GM10847 (cell line): Measurements from ENCODE around the gene PDX1.

Experiments used
- POLR2A ChIP-seq: IDR thresholded peaks from 2 replicates; pipeline ENCODE4 v1.6.1; 2011; ENCODE audit not compliant: insufficient read length; ENCODE audit errors: extremely low read depth

The PDX1 gene

DNA sequence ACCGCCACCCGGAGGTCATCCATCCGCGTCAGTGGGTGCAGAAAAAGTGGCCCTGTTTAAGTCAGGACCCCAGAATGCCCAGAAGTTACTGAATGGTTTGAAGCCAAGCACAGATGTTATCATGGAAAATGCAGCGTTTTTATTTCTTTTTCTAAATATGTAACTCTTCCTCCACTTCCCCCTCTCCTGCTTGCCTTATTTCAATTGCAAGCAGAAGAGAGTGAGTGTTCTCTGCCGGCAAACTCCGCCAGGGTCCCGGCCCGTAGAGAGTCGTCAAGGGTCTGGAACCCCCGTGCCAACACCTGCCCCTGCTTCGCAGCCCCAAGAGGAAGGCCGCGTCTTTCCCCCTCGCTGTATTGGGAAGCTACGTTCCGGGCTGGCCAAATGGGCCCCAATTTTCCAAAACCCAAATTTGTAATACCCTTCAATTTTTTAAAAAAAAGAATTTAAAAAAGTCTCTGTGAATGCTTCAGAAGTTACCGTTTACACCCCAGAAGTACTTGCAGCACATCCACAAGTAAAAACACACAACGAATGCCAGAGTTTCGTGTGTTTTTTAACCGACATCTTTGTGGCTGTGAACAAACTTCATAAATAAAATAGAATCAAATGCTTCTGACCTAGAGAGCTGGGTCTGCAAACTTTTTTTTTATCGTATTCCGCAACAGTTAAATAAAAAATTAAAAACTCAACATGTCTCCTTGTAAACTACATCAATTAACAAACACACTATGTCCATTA lies 712 bp upstream of the PDX1 start:
- TF ChIP-seq POLR2A: no peak

DNA sequence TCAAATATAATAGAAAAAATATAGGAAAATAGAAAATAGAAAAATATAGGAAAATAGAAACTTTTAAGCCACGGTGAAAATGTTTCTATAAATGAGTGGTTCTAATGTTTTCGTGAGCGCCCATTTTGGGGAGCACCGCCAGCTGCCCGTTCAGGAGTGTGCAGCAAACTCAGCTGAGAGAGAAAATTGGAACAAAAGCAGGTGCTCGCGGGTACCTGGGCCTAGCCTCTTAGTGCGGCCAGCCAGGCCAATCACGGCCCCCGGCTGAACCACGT lies 204 bp upstream of the PDX1 start:
- no peak for TF ChIP-seq POLR2A

DNA sequence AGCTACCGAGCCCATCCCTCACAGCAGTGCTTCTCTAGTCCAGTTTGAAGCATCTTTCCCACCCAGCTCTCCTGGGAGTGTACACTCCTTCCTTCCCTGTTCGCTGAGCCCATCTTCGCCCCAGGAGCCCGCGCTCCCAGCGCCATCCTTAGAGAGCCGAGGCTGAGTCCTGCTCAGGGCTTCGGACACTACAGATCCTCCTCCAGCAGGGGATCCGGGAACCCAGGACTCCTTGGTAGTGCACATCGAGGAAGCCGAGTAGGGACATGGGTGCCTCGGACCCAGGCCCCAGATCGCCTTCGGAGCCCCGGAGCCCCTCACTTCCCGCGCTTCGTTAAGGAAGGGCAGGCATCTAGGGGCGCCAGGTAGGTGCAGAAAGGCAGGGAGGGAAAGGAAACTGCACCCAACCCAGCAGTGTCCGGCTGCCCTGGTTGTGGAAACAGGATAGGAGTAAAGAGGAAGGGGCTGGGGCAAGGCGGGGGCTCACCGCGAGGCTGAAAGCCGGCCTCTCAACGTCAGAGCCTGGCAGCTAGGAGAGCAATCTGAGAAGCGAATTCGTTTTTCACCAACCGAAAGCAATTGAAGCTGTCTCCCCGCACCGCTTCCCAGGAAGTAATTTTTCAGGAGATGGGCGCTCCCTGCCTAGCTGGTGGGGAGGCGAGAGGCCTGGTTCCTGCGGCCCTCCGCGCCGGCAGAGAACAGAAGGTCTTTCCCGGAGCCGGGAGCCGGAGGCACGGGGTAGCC lies 1.0 kb downstream of the PDX1 start:
- no peak for TF ChIP-seq POLR2A

DNA sequence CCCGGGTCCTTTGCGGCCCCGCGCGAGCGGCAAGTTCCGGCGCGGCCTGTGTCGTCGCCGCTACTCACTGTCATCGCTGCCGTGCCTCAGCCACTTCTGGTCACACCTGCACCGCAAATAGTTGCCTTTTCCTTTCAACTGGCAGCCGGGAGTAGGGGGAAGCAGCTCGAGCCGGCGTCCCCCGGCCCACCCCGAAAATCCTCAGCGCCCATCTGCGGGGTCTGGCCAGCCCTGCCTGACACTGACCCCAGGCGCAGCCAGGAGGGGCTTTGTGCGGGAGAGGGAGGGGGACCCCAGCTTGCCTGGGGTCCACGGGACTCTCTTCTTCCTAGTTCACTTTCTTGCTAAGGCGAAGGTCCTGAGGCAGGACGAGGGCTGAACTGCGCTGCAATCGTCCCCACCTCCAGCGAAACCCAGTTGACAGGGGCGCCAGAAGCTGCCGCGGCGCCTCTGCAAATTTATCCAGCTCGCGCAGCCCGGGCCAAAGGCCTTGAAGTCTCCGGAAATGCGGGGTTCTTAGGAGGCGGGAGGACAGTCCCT lies 1.7 kb downstream of the PDX1 start:
- no peak for TF ChIP-seq POLR2A

DNA sequence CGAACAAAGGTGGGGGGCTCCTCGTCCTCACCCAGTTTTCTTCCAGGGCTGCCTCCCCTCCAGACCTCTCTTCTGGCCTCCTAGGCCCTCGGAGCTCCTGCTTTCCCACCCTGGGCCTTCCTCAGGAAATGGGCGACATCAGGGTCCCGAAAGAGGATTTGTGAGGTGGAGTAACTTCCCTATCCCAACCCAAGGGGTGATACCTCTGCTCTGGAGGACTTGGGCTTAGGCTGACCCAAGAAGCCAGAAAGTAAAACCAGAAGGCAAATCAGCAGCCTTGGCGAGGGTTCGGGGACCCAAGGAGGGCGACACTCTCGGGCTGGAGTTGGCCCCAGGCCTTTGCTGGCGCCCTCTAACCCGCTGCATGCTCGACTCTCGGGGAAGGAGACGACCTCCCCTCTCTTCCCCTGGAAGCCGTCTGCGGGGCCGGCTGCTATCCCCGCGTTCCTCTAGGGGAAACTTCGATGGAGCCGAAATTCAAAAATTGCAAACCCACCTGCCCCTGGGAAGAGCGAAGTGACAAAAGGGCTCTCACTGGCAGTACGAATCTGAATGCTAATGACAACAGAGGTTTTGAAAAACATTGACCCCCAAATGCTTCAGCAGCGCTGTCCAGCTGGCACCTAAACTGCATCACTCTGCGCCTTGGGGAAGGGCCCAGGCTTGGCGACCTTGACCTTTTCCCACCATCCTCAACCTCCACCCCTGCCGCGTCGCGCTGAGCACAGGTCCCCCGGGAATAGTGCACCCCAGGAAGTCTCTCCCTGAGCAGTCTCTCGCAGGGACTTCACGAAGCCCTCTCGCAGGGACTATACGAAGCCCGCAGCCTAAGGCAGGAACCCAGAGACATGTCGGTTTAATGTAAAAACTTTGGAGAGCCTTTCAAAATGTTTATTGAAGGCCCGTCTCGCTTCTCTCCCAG lies 2.4 kb downstream of the PDX1 start:
- no peak for TF ChIP-seq POLR2A

DNA sequence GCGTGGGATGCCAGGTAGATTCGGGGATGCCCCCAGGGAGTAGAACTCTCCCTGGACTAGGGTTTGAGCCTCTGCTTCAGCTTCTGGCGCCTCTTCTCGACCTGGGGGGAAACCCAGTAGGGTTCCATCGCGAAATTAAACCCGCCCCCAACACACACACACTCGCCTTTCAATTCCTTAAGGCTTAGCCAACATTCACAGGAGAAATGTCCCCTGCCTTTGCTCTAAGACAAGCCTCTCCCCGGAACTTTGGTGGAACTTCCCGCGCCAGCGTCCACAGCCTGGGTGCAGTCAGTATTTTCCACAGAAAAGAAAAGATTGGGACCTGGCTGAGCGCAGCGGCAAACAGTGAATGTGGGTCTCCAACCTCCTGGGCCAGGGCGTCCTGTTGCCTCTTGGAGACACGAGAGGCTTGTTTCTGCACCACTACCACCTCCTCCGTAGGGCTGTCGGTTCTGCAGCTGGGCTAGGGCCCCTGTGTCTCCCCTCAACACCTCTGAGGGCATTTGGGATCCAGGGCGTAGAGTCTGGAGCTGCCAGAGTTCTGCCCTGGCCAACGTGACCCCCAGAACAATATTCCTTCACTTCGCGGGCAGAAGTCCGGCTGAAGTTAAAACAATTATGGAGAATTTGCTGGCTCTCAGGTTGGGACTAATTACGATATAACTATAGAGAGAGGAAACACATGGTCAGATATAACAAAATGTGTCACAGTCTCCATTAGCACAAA lies 3.2 kb downstream of the PDX1 start:
- no peak for TF ChIP-seq POLR2A

DNA sequence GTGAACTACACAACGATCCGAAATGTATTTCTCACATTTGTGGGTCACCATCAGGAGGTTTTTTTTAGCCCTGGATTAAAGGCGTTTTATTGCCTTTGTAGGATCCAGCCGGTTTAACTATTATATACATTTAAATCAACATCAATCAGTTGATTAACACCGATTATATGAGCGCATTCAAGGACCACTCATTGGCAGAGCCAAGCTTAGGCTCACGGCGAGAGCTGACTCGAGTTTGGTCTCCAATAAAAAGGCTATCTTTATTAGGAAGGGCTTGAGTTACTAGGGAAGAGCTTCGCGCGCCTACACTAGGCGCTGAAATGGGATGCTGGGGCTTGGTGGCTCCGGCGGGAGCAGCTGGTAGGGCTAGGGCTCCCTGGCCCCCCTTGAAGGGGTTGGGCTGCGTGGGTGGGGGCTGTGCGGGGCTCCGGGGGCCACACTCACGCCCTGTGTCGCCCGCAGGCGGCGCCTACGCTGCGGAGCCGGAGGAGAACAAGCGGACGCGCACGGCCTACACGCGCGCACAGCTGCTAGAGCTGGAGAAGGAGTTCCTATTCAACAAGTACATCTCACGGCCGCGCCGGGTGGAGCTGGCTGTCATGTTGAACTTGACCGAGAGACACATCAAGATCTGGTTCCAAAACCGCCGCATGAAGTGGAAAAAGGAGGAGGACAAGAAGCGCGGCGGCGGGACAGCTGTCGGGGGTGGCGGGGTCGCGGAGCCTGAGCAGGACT lies 4.2 kb downstream of the PDX1 start:
- no peak for TF ChIP-seq POLR2A

DNA sequence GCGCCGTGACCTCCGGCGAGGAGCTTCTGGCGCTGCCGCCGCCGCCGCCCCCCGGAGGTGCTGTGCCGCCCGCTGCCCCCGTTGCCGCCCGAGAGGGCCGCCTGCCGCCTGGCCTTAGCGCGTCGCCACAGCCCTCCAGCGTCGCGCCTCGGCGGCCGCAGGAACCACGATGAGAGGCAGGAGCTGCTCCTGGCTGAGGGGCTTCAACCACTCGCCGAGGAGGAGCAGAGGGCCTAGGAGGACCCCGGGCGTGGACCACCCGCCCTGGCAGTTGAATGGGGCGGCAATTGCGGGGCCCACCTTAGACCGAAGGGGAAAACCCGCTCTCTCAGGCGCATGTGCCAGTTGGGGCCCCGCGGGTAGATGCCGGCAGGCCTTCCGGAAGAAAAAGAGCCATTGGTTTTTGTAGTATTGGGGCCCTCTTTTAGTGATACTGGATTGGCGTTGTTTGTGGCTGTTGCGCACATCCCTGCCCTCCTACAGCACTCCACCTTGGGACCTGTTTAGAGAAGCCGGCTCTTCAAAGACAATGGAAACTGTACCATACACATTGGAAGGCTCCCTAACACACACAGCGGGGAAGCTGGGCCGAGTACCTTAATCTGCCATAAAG lies 4.8 kb downstream of the PDX1 start:
- TF ChIP-seq POLR2A: no peak

DNA sequence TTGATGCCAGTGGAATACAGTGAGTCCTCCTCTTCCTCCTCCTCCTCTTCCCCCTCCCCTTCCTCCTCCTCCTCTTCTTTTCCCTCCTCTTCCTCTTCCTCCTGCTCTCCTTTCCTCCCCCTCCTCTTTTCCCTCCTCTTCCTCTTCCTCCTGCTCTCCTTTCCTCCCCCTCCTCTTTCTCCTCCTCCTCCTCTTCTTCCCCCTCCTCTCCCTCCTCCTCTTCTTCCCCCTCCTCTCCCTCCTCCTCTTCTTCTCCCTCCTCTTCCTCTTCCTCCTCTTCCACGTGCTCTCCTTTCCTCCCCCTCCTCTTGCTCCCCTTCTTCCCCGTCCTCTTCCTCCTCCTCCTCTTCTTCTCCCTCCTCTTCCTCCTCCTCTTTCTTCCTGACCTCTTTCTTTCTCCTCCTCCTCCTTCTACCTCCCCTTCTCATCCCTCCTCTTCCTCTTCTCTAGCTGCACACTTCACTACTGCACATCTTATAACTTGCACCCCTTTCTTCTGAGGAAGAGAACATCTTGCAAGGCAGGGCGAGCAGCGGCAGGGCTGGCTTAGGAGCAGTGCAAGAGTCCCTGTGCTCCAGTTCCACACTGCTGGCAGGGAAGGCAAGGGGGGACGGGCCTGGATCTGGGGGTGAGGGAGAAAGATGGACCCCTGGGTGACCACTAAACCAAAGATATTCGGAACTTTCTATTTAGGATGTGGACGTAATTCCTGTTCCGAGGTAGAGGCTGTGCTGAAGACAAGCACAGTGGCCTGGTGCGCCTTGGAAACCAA lies 5.6 kb downstream of the PDX1 start:
- no peak for TF ChIP-seq POLR2A

DNA sequence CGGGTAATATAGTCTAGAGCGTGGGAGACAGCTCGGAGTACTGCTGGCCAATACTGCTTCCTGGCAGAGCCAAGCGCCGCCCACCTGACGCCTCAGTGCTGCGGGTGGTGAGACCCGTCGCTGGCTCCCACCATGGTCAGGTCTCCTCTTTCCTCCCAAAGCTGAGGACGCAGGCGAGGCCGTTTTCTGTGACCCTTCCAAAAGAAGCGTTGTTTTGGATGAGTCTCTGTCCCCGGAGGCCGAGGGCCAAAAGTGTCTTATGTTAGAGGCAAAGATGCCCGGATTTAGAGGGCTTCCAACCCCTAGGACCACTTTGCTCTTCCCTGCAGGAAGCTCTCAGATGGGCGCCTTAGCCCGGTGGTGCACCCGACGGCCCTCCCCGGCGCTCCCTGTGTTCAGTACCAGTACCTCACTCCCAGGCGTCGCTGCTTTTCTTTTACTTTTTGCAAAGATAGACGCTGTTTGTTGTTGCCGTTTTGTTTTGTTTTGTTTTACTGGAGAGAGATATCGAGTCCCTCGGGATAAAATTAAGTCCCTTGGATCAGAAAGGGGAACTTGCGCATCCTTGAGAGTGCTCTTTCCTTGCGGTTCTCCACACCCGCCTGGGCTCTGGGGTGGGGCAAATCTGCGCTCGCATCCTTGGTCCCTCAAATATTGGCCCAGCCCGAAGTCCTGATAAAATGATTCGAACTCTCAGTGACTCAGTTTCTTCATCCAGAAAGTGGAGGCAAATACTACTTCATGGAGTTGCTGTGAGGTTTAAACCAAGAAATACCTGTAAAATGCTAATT lies 7.0 kb downstream of the PDX1 start:
- no peak for TF ChIP-seq POLR2A

DNA sequence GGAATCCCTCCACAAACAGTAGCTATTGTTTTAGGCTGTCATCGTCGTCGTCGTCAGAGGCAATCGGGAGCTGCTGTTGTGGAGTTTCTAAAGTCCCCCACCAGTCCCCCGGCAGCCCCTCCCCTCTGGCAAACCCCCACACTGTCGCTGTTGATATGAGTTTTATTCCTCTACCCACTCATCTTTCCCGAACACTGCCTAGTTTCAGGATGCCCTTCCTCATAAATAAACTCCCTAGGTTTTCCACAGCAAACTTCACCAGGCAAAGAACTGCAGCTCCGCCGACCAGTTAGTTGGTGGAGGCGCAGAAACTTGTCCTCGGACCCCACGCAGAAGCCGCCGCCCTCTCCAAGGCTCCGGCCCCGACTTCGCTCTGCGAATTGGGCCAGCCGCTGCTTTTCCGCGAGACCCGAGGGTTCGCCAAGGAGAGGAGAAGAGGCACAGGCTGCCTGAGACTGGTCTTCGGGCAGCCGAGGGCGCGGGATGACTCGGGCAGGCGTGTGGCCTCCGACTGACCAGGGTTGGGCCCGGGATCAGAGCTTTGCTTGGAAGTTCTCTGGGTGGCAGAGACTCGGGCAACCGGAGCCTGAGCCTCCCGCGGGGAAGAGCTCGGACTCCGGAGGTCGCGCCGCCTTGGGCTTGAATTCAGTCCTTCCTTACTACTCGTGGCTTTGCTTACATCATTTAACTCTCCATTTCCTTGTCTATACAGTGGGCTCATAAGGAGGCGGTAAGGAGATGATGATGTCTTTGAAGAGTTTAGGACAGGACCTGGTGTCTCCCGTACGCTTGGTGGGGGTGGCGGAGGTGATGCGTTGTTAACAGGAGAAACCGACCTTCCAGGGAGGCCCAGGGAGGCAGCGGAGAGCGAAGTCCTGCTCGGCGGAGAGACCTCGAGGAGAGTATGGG lies 7.9 kb downstream of the PDX1 start:
- no peak for TF ChIP-seq POLR2A
